ENCODE results near the gene SMIM15.

GRCh38 chr5:61176631-61177030 is 14.4 kb upstream of the SMIM15 start:
- no peak for TF ChIP-seq CTCF (IDR thresholded peaks at IDR 0.05; ENCODE audit: borderline replicate concordance, extremely low read depth, low read length, poor library complexity, severe bottlenecking)
- no peak for TF ChIP-seq EZH2 (IDR thresholded peaks at IDR 0.05; ENCODE audit: borderline replicate concordance, low read depth, low read length, severe bottlenecking)
